Measurements from ENCODE around the gene FAM170A.

The FAM170A gene

GRCh38 chr5:119613937-119614336 lies 15.4 kb upstream of the FAM170A start:
- no peak for ATAC-seq (ENCODE audit: low read depth)
- no peaks in the 10 kb centered on the region for H3K27me3 ChIP-seq (ENCODE audit: insufficient read depth, poor library complexity, severe bottlenecking)
- H3K27ac ChIP-seq (ENCODE audit: poor library complexity, severe bottlenecking) = no peak overlapping the region
- no peaks in the 10 kb centered on the region for H3K9me3 ChIP-seq (ENCODE audit: severe bottlenecking)
- DNase-seq (ENCODE audit: low spot score) = no peak
- no peak for TF ChIP-seq CTCF (IDR thresholded peaks at IDR 0.05; ENCODE audit: poor library complexity, severe bottlenecking)
- no peak overlapping the region for H3K4me3 ChIP-seq (ENCODE audit: severe bottlenecking)
- no peaks in the 10 kb centered on the region for H3K4me1 ChIP-seq (ENCODE audit: insufficient read depth, poor library complexity, severe bottlenecking)
- no peaks in the 10 kb centered on the region for H3K36me3 ChIP-seq (ENCODE audit: low read depth)

- DNase-seq (ENCODE audit: low spot score) = no peak
- H3K9me3 ChIP-seq (ENCODE audit: severe bottlenecking) = no peaks in the 10 kb centered on the region
- TF ChIP-seq CTCF (IDR thresholded peaks at IDR 0.05; ENCODE audit: poor library complexity, severe bottlenecking) = no peak
These were observed 14.5 kb upstream of the FAM170A start for GRCh38 chr5:119614838-119615237.

GRCh38 chr5:119626086-119626485 lies 3.3 kb upstream of the FAM170A start:
- Histone ChIP-seq H3K4me3 (ENCODE audit: severe bottlenecking) (no peak overlapping the region), H3K36me3 (ENCODE audit: low read depth) (no peaks in the 10 kb centered on the region), H3K27me3 (ENCODE audit: insufficient read depth, poor library complexity, severe bottlenecking) (peaks cover 11% of the 10 kb centered on the region), H3K27ac (ENCODE audit: poor library complexity, severe bottlenecking) (no peak overlapping the region), H3K9me3 (ENCODE audit: severe bottlenecking) (no peaks in the 10 kb centered on the region), H3K4me1 (ENCODE audit: insufficient read depth, poor library complexity, severe bottlenecking) (no peaks in the 10 kb centered on the region)
- ATAC-seq (ENCODE audit: low read depth) = no peak
- TF ChIP-seq CTCF (IDR thresholded peaks at IDR 0.05; ENCODE audit: poor library complexity, severe bottlenecking) = no peak
- DNase-seq (ENCODE audit: low spot score) = no peak

More at GRCh38 chr5:119614838-119615237, 14.5 kb upstream of the FAM170A start:
- H3K4me3 ChIP-seq (ENCODE audit: severe bottlenecking) = no peak overlapping the region
- H3K36me3 ChIP-seq (ENCODE audit: low read depth) = no peaks in the 10 kb centered on the region
- H3K27me3 ChIP-seq (ENCODE audit: insufficient read depth, poor library complexity, severe bottlenecking) = no peaks in the 10 kb centered on the region
- no peak overlapping the region for H3K27ac ChIP-seq (ENCODE audit: poor library complexity, severe bottlenecking)
- ATAC-seq (ENCODE audit: low read depth) = no peak
- H3K4me1 ChIP-seq (ENCODE audit: insufficient read depth, poor library complexity, severe bottlenecking) = no peaks in the 10 kb centered on the region

GRCh38 chr5:119630752-119631440 lies 1.5 kb downstream of the FAM170A start:
- no peak for ATAC-seq (ENCODE audit: low read depth)
- no peak for DNase-seq (ENCODE audit: low spot score)
- Histone ChIP-seq H3K27me3 (ENCODE audit: insufficient read depth, poor library complexity, severe bottlenecking) (no peaks in the 10 kb centered on the region), H3K27ac (ENCODE audit: poor library complexity, severe bottlenecking) (no peak overlapping the region), H3K9me3 (ENCODE audit: severe bottlenecking) (no peaks in the 10 kb centered on the region), H3K4me3 (ENCODE audit: severe bottlenecking) (no peak overlapping the region), H3K4me1 (ENCODE audit: insufficient read depth, poor library complexity, severe bottlenecking) (no peaks in the 10 kb centered on the region), H3K36me3 (ENCODE audit: low read depth) (no peaks in the 10 kb centered on the region)
- TF ChIP-seq CTCF (IDR thresholded peaks at IDR 0.05; ENCODE audit: poor library complexity, severe bottlenecking) = no peak

- Histone ChIP-seq H3K27ac (ENCODE audit: poor library complexity, severe bottlenecking) (no peak overlapping the region), H3K4me3 (ENCODE audit: severe bottlenecking) (no peak overlapping the region), H3K9me3 (ENCODE audit: severe bottlenecking) (no peaks in the 10 kb centered on the region), H3K27me3 (ENCODE audit: insufficient read depth, poor library complexity, severe bottlenecking) (no peaks in the 10 kb centered on the region), H3K36me3 (ENCODE audit: low read depth) (no peaks in the 10 kb centered on the region), H3K4me1 (ENCODE audit: insufficient read depth, poor library complexity, severe bottlenecking) (no peaks in the 10 kb centered on the region)
- ATAC-seq (ENCODE audit: low read depth) (no peak), DNase-seq (ENCODE audit: low spot score) (no peak)
- TF ChIP-seq CTCF (IDR thresholded peaks at IDR 0.05; ENCODE audit: poor library complexity, severe bottlenecking) = no peak
These were observed 2.3 kb downstream of the FAM170A start for GRCh38 chr5:119631660-119632059.

Data from RWPE2 (cell line).